Fibroblast of lung (primary cell): ENCODE data around the gene TRIM44.

ENCODE experiments used
- EZH2 ChIP-seq: IDR thresholded peaks from 2 replicates; pipeline ENCODE4 v1.5.1; 2012; ENCODE audit warnings: low read length, control low read depth, mild to moderate bottlenecking; ENCODE audit errors: missing control alignments
- TF ChIP-seq, protein P1 (sequence below), 2 donors: IDR thresholded peaks in 1 of 2; conservative IDR thresholded peaks in 1 of 2; 1 replicate in 1 of 2; 2 replicates in 1 of 2; pipeline ENCODE4 v1.5.1; 2011 to 2012; ENCODE audit warnings: low read length in 2 of 2, control low read depth in 1 of 2, inconsistent platforms in 1 of 2, low read depth in 1 of 2, mild to moderate bottlenecking in 1 of 2

GRCh38 chr11:35682230-35683173, 19.9 kb downstream of the TRIM44 start:
- TF ChIP-seq, protein P1, sequence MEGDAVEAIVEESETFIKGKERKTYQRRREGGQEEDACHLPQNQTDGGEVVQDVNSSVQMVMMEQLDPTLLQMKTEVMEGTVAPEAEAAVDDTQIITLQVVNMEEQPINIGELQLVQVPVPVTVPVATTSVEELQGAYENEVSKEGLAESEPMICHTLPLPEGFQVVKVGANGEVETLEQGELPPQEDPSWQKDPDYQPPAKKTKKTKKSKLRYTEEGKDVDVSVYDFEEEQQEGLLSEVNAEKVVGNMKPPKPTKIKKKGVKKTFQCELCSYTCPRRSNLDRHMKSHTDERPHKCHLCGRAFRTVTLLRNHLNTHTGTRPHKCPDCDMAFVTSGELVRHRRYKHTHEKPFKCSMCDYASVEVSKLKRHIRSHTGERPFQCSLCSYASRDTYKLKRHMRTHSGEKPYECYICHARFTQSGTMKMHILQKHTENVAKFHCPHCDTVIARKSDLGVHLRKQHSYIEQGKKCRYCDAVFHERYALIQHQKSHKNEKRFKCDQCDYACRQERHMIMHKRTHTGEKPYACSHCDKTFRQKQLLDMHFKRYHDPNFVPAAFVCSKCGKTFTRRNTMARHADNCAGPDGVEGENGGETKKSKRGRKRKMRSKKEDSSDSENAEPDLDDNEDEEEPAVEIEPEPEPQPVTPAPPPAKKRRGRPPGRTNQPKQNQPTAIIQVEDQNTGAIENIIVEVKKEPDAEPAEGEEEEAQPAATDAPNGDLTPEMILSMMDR (conservative IDR thresholded peaks at IDR 0.05 in 1 of 2, IDR thresholded peaks at IDR 0.05 in 1 of 2; ENCODE audit: low read depth in 1 of 2, low read length in 2 of 2) = no peak
- no peak for TF ChIP-seq EZH2
